ENCODE data around the gene GABBR2. TPM values are rescaled to one million over a fixed set of nuclear protein-coding genes. Genes with fewer than 3 reads are reported as not detected.

GABBR2 gene
- total RNA-seq, 1 experiment from 2014 or later, result not detected

DNA sequence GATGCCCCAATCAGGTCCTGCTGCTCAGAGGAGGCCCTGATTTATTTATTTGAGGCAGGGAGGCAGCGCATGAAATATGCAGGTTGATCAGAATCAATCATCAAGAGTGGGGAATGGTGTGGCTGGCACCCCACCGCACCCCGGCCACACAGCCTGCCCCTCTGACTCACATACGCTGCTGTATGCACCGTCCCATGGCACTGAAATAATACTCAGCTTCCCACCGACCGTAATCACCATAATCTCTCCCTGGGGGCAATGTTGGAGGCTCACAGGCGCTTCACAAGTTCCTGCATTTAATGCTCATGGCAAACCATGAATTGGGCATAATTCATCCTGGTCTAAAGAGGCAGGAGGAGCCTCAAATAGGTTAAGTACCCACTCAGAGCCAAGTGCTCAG is 312.1 kb downstream of the GABBR2 start:
- CTCF ChIA-PET, result no interaction called here
- Mint-ChIP-seq H3K9me3 (ENCODE audit: unreplicated experiment) (peaks cover 10% of the 10 kb centered on the region), H3K27ac (ENCODE audit: low read depth, unreplicated experiment) (no peak overlapping the region), H3K27me3 (ENCODE audit: insufficient read depth, unreplicated experiment) (peaks cover 42% of the 10 kb centered on the region), H3K4me1 (ENCODE audit: insufficient read depth, unreplicated experiment) (peaks cover 2% of the 10 kb centered on the region), H3K36me3 (ENCODE audit: insufficient read depth, unreplicated experiment) (peaks cover 6% of the 10 kb centered on the region), H3K4me3 (ENCODE audit: unreplicated experiment) (no peak overlapping the region)
- TF ChIP-seq, protein P1, sequence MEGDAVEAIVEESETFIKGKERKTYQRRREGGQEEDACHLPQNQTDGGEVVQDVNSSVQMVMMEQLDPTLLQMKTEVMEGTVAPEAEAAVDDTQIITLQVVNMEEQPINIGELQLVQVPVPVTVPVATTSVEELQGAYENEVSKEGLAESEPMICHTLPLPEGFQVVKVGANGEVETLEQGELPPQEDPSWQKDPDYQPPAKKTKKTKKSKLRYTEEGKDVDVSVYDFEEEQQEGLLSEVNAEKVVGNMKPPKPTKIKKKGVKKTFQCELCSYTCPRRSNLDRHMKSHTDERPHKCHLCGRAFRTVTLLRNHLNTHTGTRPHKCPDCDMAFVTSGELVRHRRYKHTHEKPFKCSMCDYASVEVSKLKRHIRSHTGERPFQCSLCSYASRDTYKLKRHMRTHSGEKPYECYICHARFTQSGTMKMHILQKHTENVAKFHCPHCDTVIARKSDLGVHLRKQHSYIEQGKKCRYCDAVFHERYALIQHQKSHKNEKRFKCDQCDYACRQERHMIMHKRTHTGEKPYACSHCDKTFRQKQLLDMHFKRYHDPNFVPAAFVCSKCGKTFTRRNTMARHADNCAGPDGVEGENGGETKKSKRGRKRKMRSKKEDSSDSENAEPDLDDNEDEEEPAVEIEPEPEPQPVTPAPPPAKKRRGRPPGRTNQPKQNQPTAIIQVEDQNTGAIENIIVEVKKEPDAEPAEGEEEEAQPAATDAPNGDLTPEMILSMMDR (IDR thresholded peaks at IDR 0.05; ENCODE audit: unreplicated experiment), result no peak
- BruUV-seq (replicated peaks), result no TSS peak
- POLR2A ChIA-PET, result no interaction called here
- intact Hi-C loops (cut with micrococcal nuclease), result no loop called here
- no peak for DNase-seq (ENCODE audit: unreplicated experiment)

DNA sequence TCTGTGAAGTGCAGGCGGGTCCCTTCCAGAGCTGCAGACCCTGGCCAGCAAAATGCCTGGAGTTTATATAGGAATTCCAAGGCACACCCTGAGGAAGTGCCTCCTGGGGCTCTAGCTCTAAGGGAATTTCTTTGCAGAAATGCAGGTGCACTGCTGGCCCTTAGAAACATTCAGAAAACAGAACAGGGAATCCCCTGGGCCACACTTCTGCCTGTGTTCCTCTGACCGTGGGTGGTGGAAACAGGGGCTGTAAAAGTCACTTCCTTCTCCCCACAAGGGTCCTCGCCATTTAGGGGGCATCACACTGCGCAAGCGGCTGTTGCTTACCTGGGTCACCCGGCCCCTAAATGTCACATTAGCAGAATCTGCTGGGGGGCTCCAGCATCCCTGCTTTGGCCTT is 312.5 kb downstream of the GABBR2 start:
- Mint-ChIP-seq H3K4me1 (ENCODE audit: insufficient read depth, unreplicated experiment) (peaks cover 6% of the 10 kb centered on the region), H3K27ac (ENCODE audit: low read depth, unreplicated experiment) (no peak overlapping the region), H3K27me3 (ENCODE audit: insufficient read depth, unreplicated experiment) (peaks cover 42% of the 10 kb centered on the region), H3K4me3 (ENCODE audit: unreplicated experiment) (no peak overlapping the region), H3K36me3 (ENCODE audit: insufficient read depth, unreplicated experiment) (peaks cover 6% of the 10 kb centered on the region), H3K9me3 (ENCODE audit: unreplicated experiment) (peaks cover 10% of the 10 kb centered on the region)
- ChIA-PET CTCF (no interaction called here), POLR2A (no interaction called here)
- intact Hi-C loops (cut with micrococcal nuclease), result no loop called here
- no peak for DNase-seq (ENCODE audit: unreplicated experiment)
- BruUV-seq (replicated peaks), result no TSS peak
- TF ChIP-seq, protein P1 (IDR thresholded peaks at IDR 0.05; ENCODE audit: unreplicated experiment), result no peak

GRCh38 chr9:98391867-98392266 is 316.9 kb downstream of the GABBR2 start:
- Mint-ChIP-seq H3K36me3 (ENCODE audit: insufficient read depth, unreplicated experiment) (peaks cover 4% of the 10 kb centered on the region), H3K27ac (ENCODE audit: low read depth, unreplicated experiment) (no peak overlapping the region), H3K4me1 (ENCODE audit: insufficient read depth, unreplicated experiment) (peaks cover 8% of the 10 kb centered on the region), H3K4me3 (ENCODE audit: unreplicated experiment) (no peak overlapping the region), H3K9me3 (ENCODE audit: unreplicated experiment) (peaks cover 10% of the 10 kb centered on the region), H3K27me3 (ENCODE audit: insufficient read depth, unreplicated experiment) (peaks cover 21% of the 10 kb centered on the region)
- intact Hi-C loops (cut with micrococcal nuclease), result no loop called here
- POLR2A ChIA-PET, result no interaction called here
- BruUV-seq (replicated peaks), result no TSS peak
- DNase-seq (ENCODE audit: unreplicated experiment), result no peak
- CTCF ChIA-PET, result interaction anchor here (0.6 kb wide), 1 partner anchor 18 kb away, joined by 4 read pairs; no protein-coding TSS in a partner anchor
- TF ChIP-seq, protein P1 (IDR thresholded peaks at IDR 0.05; ENCODE audit: unreplicated experiment), result no peak

GRCh38 chr9:98391406-98391805 is 317.3 kb downstream of the GABBR2 start:
- intact Hi-C loops (cut with micrococcal nuclease), result no loop called here

More at GRCh38 chr9:98391406-98391805, 317.3 kb downstream of the GABBR2 start:
- peaks cover 21% of the 10 kb centered on the region for H3K27me3 Mint-ChIP-seq (ENCODE audit: insufficient read depth, unreplicated experiment)
- peaks cover 10% of the 10 kb centered on the region for H3K9me3 Mint-ChIP-seq (ENCODE audit: unreplicated experiment)
- POLR2A ChIA-PET, result no interaction called here
- no peak overlapping the region for H3K27ac Mint-ChIP-seq (ENCODE audit: low read depth, unreplicated experiment)
- CTCF ChIA-PET, result interaction anchor here (2.0 kb wide), 1 partner anchor 383 kb away, joined by 5 read pairs; no protein-coding TSS in a partner anchor
- no peak for DNase-seq (ENCODE audit: unreplicated experiment)
- TF ChIP-seq, protein P1 (IDR thresholded peaks at IDR 0.05; ENCODE audit: unreplicated experiment), result no peak
- peaks cover 8% of the 10 kb centered on the region for H3K4me1 Mint-ChIP-seq (ENCODE audit: insufficient read depth, unreplicated experiment)
- no TSS peak for BruUV-seq (replicated peaks)
- no peak overlapping the region for H3K4me3 Mint-ChIP-seq (ENCODE audit: unreplicated experiment)
- H3K36me3 Mint-ChIP-seq (ENCODE audit: insufficient read depth, unreplicated experiment), result no peaks in the 10 kb centered on the region

Data from MCF 10A (cell line).